Endothelial cell (in vitro differentiated cells): ENCODE measurements around the gene ELK3. TPM values are rescaled to one million over a fixed set of nuclear protein-coding genes. Genes with fewer than 3 reads are reported as not detected.

Experiments used
- DNase-seq: peaks from one replicate; pipeline ENCODE4 v3.0.0; 2021; ENCODE audit warnings: low spot score
- H3K27ac Mint-ChIP-seq: one replicate; pipeline ENCODE4 v1.8.0; 2021; ENCODE audit warnings: mixed read lengths, inconsistent platforms; ENCODE audit not compliant: unreplicated experiment
- H3K27me3 Mint-ChIP-seq: one replicate; pipeline ENCODE4 v1.8.0; 2021; ENCODE audit warnings: mild to moderate bottlenecking, moderate library complexity, mixed read lengths, inconsistent platforms; ENCODE audit not compliant: unreplicated experiment
- H3K36me3 Mint-ChIP-seq: one replicate; pipeline ENCODE4 v1.8.0; 2021; ENCODE audit warnings: mild to moderate bottlenecking, low read depth, mixed read lengths, inconsistent platforms; ENCODE audit not compliant: unreplicated experiment
- H3K4me1 Mint-ChIP-seq: one replicate; pipeline ENCODE4 v1.8.0; 2021; ENCODE audit warnings: mild to moderate bottlenecking, mixed read lengths, inconsistent platforms; ENCODE audit not compliant: unreplicated experiment
- H3K4me3 Mint-ChIP-seq: one replicate; pipeline ENCODE4 v1.8.0; 2021; ENCODE audit warnings: mild to moderate bottlenecking, mixed read lengths, inconsistent platforms; ENCODE audit not compliant: unreplicated experiment
- H3K9me3 Mint-ChIP-seq: one replicate; pipeline ENCODE4 v1.8.0; 2021; ENCODE audit warnings: mixed read lengths, inconsistent platforms; ENCODE audit not compliant: unreplicated experiment
- CTCF ChIP-seq: fragments of 200-600 bp; sonication (generic); IDR thresholded peaks from one replicate; pipeline ENCODE4 v1.5.0; 2021; ENCODE audit warnings: antibody characterized with exemption; ENCODE audit not compliant: unreplicated experiment
- total RNA-seq: library from RNA; stranded (reverse); fragmentation: NEBNext Ultra II Directional; extraction: Animal tissue kit (Norgen Biotek cat#: 25700); gene quantifications from one replicate; pipeline ENCODE4 v1.2.1, GENCODE V29; 2021; ENCODE audit not compliant: unreplicated experiment

ELK3 gene
- total RNA-seq, 1 donor from 2014 or later, result 294 TPM

- no peak for TF ChIP-seq CTCF
- H3K27me3 Mint-ChIP-seq, result peaks cover 3% of the 10 kb centered on the region
- peaks cover 3% of the 10 kb centered on the region for H3K4me1 Mint-ChIP-seq
- H3K4me3 Mint-ChIP-seq, result no peak overlapping the region
- no peak overlapping the region for H3K27ac Mint-ChIP-seq
- no peaks in the 10 kb centered on the region for H3K9me3 Mint-ChIP-seq
- DNase-seq, result no peak
- H3K36me3 Mint-ChIP-seq, result peaks cover 15% of the 10 kb centered on the region
Observed at GRCh38 chr12:96301732-96302131, 107.6 kb downstream of the ELK3 start.

- Mint-ChIP-seq H3K9me3 (no peaks in the 10 kb centered on the region), H3K27me3 (peaks cover 3% of the 10 kb centered on the region), H3K4me3 (no peak overlapping the region), H3K36me3 (peaks cover 13% of the 10 kb centered on the region), H3K27ac (no peak overlapping the region), H3K4me1 (peaks cover 3% of the 10 kb centered on the region)
- no peak for DNase-seq
- no peak for TF ChIP-seq CTCF
Observed at GRCh38 chr12:96302687-96303310, 108.6 kb downstream of the ELK3 start.

GRCh38 chr12:96303653-96304052 lies 109.5 kb downstream of the ELK3 start:
- Mint-ChIP-seq H3K36me3 (peaks cover 12% of the 10 kb centered on the region), H3K27ac (no peak overlapping the region), H3K4me1 (peaks cover 3% of the 10 kb centered on the region), H3K4me3 (no peak overlapping the region), H3K9me3 (no peaks in the 10 kb centered on the region), H3K27me3 (peaks cover 3% of the 10 kb centered on the region)
- no peak for DNase-seq
- no peak for TF ChIP-seq CTCF

- peaks cover 8% of the 10 kb centered on the region for H3K36me3 Mint-ChIP-seq
Observed at GRCh38 chr12:96305665-96306064, 111.5 kb downstream of the ELK3 start.

More at GRCh38 chr12:96305665-96306064, 111.5 kb downstream of the ELK3 start:
- peaks cover 3% of the 10 kb centered on the region for H3K4me1 Mint-ChIP-seq
- H3K27ac Mint-ChIP-seq, result peak overlapping the region; percentile 70
- H3K4me3 Mint-ChIP-seq, result no peak overlapping the region
- no peak for DNase-seq
- no peak for TF ChIP-seq CTCF
- no peaks in the 10 kb centered on the region for H3K9me3 Mint-ChIP-seq
- peaks cover 5% of the 10 kb centered on the region for H3K27me3 Mint-ChIP-seq
